HepG2 (cell line): Measurements from ENCODE around the gene PRELID1. TPM values are rescaled to one million over a fixed set of nuclear protein-coding genes. Genes with fewer than 3 reads are reported as not detected.
A peak's percentile ranks its signal among the peaks of the same experiment; 100 is the strongest.

Experiments
- ATAC-seq: fragments of 200-7000 bp; cut with Tn5 transposase; 3 replicates; pipeline ENCODE4 v1.9.1; 2020; ENCODE audit warnings: mild to moderate bottlenecking, moderate library complexity
- BruUV-seq: library from RNA; stranded (reverse); fragments of 400-500 nt; replicated peaks from 2 replicates; lab custom pipeline; 2021; lab: Mats Ljungman, UMichigan
- CTCF ChIA-PET: fragments of 300-600 bp; formaldehyde crosslinking; extraction: SDS; loops from one replicate; lab custom pipeline; 2021; ENCODE audit warnings: low total read pairs, inconsistent platforms, low intra/inter-chr PET ratio; lab: Yijun Ruan, JAX
- POLR2A ChIA-PET: fragments of 350-600 bp; sonication (Branson Sonifier 250); formaldehyde crosslinking; loops from one replicate; lab custom pipeline; 2020; ENCODE audit warnings: antibody characterized with exemption, inconsistent platforms; lab: Yijun Ruan, JAX
- DNase-seq: peaks from one replicate; pipeline ENCODE4 v3.0.0-alpha.2; 2015; ENCODE audit warnings: low spot score
- FAIRE-seq: peaks from 3 replicates; lab custom pipeline; 2011; peaks lifted over from hg19 to GRCh38; lab: Jason Lieb, UNC
- H2AFZ ChIP-seq: one replicate; pipeline ENCODE4 v1.6.1; 2011; ENCODE audit warnings: low read length, inconsistent platforms
- H3K27ac ChIP-seq: fragments of 300-600 bp; 3 replicates; pipeline ENCODE4 v1.8.0; 2011; ENCODE audit warnings: mixed run types, mild to moderate bottlenecking, mixed read lengths, low read length, inconsistent platforms; ENCODE audit not compliant: insufficient read depth; ENCODE audit errors: extremely low read length
- H3K27me3 ChIP-seq, 2 experiments: fragments of 200-600 bp in 1 of 2; 2 replicates in 1 of 2; 3 replicates in 1 of 2; pipeline versions ENCODE4 v1.6.0 to v1.8.0; 2011; ENCODE audit warnings: low read length in 2 of 2, mild to moderate bottlenecking in 2 of 2, moderate library complexity in 2 of 2, inconsistent platforms in 1 of 2; ENCODE audit not compliant: insufficient read depth in 2 of 2, control insufficient read depth in 1 of 2
- H3K36me3 ChIP-seq, 2 experiments: fragments of 200-600 bp in 1 of 2; replicated peaks in 1 of 2; 2 replicates in 1 of 2; 3 replicates in 1 of 2; pipeline versions ENCODE4 v1.5.1 to v1.8.0; 2011; ENCODE audit warnings: low read length in 2 of 2, inconsistent platforms in 1 of 2; ENCODE audit not compliant: insufficient read depth in 2 of 2, control insufficient read depth in 1 of 2
- H3K4me1 ChIP-seq: 2 replicates; pipeline ENCODE4 v1.5.1; 2012; ENCODE audit warnings: low read length, inconsistent platforms; ENCODE audit not compliant: insufficient read depth
- H3K4me2 ChIP-seq: 2 replicates; pipeline ENCODE4 v1.6.0; 2011; ENCODE audit warnings: low read depth, low read length, inconsistent platforms
- H3K4me3 ChIP-seq, 3 experiments: fragments of 200-600 bp in 1 of 3; sonication (generic), shearing (Covaris generic) in 1 of 3; replicated peaks in 1 of 3; 2 replicates each; pipeline ENCODE4 v1.5.1; 2011 to 2016; ENCODE audit warnings: low read length in 3 of 3, inconsistent platforms in 2 of 3, low read depth in 2 of 3, mild to moderate bottlenecking in 2 of 3, control low read depth in 1 of 3, mixed read lengths in 1 of 3; ENCODE audit not compliant: insufficient read depth in 1 of 3
- H3K79me2 ChIP-seq: one replicate; pipeline ENCODE4 v1.6.1; 2011; ENCODE audit warnings: low read length, inconsistent platforms; ENCODE audit not compliant: insufficient read depth
- H3K9ac ChIP-seq: 2 replicates; pipeline ENCODE4 v1.6.0; 2011; ENCODE audit warnings: mild to moderate bottlenecking, low read depth, low read length, inconsistent platforms; ENCODE audit not compliant: insufficient read depth
- H3K9me3 ChIP-seq: 2 replicates; pipeline ENCODE4 v1.5.1; 2012; ENCODE audit warnings: mild to moderate bottlenecking, low read length
- H4K20me1 ChIP-seq: 2 replicates; pipeline ENCODE4 v1.6.0; 2011; ENCODE audit warnings: inconsistent platforms, mild to moderate bottlenecking, low read length, moderate library complexity; ENCODE audit not compliant: insufficient read depth
- AGO2 ChIP-seq: fragments of 200-400 bp; formaldehyde crosslinking; optimal IDR thresholded peaks from 2 replicates; pipeline ENCODE3; 2017; ENCODE audit warnings: mild to moderate bottlenecking, low read depth, low read length, moderate library complexity
- GLI4 ChIP-seq: sonication (generic); formaldehyde crosslinking; IDR thresholded peaks from 2 replicates; pipeline ENCODE4 v1.5.1; 2020; ENCODE audit warnings: missing genetic modification reagents, mild to moderate bottlenecking, moderate library complexity, borderline replicate concordance
- HNRNPLL ChIP-seq: fragments of 200-400 bp; formaldehyde crosslinking; IDR thresholded peaks from 2 replicates; pipeline ENCODE4 v1.6.1; 2017; ENCODE audit warnings: mild to moderate bottlenecking, low read depth, low read length; ENCODE audit not compliant: poor library complexity, severe bottlenecking
- RBFOX2 ChIP-seq: fragments of 200-400 bp; formaldehyde crosslinking; IDR thresholded peaks from 2 replicates; pipeline ENCODE4 v1.6.1; 2017; ENCODE audit warnings: low read depth, mild to moderate bottlenecking, low read length
- WGBS: methylation state at CpG from one replicate; pipeline ENCODE4 v1.1.6; 2017; ENCODE audit warnings: low lambda C conversion rate; 5-methylcytosine and 5-hydroxymethylcytosine counted together
- in situ Hi-C: cut with HindIII; loops from 2 replicates; pipeline ENCODE4 v1.10.0; 2017; ENCODE audit warnings: low pct_unique_long_range_greater_than_20kb; ENCODE audit not compliant: extremely low pct_ligation_motif_present
- intact Hi-C: fragments of 100-400 bp; cut with micrococcal nuclease; formaldehyde crosslinking; loops from one replicate; pipeline ENCODE4 v1.10.0; 2022; ENCODE audit not compliant: unreplicated experiment
- polyA plus RNA-seq, 8 experiments: library from polyadenylated mRNA; depleted of rRNA in 3 of 8; stranded (reverse) in 7 of 8; unstranded in 1 of 8; fragments of >200 nt; fragmentation: Illumina TruSeq in 4 of 8; extraction: Trizol in 4 of 8; gene quantifications; 2 replicates each; pipeline versions ENCODE4 v1.2.1 to v1.2.3, GENCODE V29; 2011 to 2016; ENCODE audit warnings: low read depth in 4 of 8, missing spikeins in 1 of 8, mixed read lengths in 1 of 8; ENCODE audit not compliant: insufficient read depth in 1 of 8
- total RNA-seq, 5 experiments: library from RNA; depleted of rRNA; stranded (reverse); fragments of >200 nt; fragmentation: Illumina TruSeq; extraction: Trizol; gene quantifications; 2 replicates each; pipeline ENCODE4 v1.2.3, GENCODE V29; 2016; ENCODE audit warnings: low read depth in 1 of 5
- TF ChIP-seq, protein P1 (sequence below): sonication (generic); formaldehyde crosslinking; IDR thresholded peaks from 2 replicates; pipeline ENCODE4 v1.4.0; 2020; ENCODE audit warnings: missing genetic modification reagents

The PRELID1 gene
- total and polyA plus RNA-seq, 2 of the 13 experiments (the other 11 are each of a cell fraction or from before 2014, with no cell fraction given): 250 to 271 TPM

GRCh38 chr5:177332031-177332895 is 28.7 kb downstream of the PRELID1 start:
- no TSS peak for BruUV-seq
- no peak for FAIRE-seq
- Histone ChIP-seq H3K36me3 (peaks cover 36 to 77% of the 10 kb centered on the region in 2 experiments), H4K20me1 (0 out of 2 replicates have a peak, but pooled peaks cover 3% of the 10 kb centered on the region), H3K27ac (no peak overlapping the region), H2AFZ (no peak overlapping the region), H3K4me3 (no peak overlapping the region), H3K4me2 (no peak overlapping the region), H3K9ac (no peak overlapping the region), H3K4me1 (peaks cover 16% of the 10 kb centered on the region), H3K27me3 (no peaks in the 10 kb centered on the region), H3K79me2 (no peaks in the 10 kb centered on the region), H3K9me3 (no peaks in the 10 kb centered on the region)
- 98% methylated on average over 28 of the region's 35 CpGs for WGBS
- intact Hi-C loops: no loop called here
- in situ Hi-C loops: no loop called here
- TF ChIP-seq GLI4 (CRISPR knock-in tag): no peak
- TF ChIP-seq HNRNPLL: peak; percentile 6
- TF ChIP-seq RBFOX2: 0 out of 2 replicates have a peak, but pooled peaks have one; percentile 23
- no peak for DNase-seq
- ATAC-seq: no peak
- POLR2A ChIA-PET: no interaction called here
- CTCF ChIA-PET: no interaction called here

DNA sequence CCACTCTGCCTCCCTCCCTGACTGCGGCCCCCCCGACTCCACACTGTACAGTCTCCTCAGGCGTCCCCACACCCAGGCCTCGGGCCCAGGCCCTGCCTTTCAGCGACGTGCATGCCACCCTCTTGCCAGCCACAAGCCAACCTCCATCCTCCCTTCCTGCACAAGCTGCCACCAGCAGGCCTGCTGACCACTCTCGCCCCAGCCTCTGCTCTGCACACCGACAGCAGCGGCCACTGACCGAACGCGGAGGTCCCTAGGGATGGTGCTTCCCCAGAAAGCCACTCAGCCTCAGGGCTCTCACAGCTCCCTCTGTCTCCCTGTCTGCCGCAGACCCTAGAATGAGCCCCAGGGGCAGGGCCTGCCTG is 29.3 kb downstream of the PRELID1 start:
- BruUV-seq: no TSS peak
- Histone ChIP-seq H3K9me3 (no peaks in the 10 kb centered on the region), H3K4me2 (no peak overlapping the region), H3K36me3 (peaks cover 38 to 83% of the 10 kb centered on the region in 2 experiments), H3K9ac (no peak overlapping the region), H3K4me1 (peaks cover 10% of the 10 kb centered on the region), H2AFZ (no peak overlapping the region), H3K79me2 (no peaks in the 10 kb centered on the region), H3K27me3 (no peaks in the 10 kb centered on the region), H3K27ac (no peak overlapping the region), H3K4me3 (no peak overlapping the region), H4K20me1 (0 out of 2 replicates have a peak, but pooled peaks cover 3% of the 10 kb centered on the region)
- CTCF ChIA-PET: no interaction called here
- in situ Hi-C loops (no loop called here), intact Hi-C loops (no loop called here)
- TF ChIP-seq, protein P1, sequence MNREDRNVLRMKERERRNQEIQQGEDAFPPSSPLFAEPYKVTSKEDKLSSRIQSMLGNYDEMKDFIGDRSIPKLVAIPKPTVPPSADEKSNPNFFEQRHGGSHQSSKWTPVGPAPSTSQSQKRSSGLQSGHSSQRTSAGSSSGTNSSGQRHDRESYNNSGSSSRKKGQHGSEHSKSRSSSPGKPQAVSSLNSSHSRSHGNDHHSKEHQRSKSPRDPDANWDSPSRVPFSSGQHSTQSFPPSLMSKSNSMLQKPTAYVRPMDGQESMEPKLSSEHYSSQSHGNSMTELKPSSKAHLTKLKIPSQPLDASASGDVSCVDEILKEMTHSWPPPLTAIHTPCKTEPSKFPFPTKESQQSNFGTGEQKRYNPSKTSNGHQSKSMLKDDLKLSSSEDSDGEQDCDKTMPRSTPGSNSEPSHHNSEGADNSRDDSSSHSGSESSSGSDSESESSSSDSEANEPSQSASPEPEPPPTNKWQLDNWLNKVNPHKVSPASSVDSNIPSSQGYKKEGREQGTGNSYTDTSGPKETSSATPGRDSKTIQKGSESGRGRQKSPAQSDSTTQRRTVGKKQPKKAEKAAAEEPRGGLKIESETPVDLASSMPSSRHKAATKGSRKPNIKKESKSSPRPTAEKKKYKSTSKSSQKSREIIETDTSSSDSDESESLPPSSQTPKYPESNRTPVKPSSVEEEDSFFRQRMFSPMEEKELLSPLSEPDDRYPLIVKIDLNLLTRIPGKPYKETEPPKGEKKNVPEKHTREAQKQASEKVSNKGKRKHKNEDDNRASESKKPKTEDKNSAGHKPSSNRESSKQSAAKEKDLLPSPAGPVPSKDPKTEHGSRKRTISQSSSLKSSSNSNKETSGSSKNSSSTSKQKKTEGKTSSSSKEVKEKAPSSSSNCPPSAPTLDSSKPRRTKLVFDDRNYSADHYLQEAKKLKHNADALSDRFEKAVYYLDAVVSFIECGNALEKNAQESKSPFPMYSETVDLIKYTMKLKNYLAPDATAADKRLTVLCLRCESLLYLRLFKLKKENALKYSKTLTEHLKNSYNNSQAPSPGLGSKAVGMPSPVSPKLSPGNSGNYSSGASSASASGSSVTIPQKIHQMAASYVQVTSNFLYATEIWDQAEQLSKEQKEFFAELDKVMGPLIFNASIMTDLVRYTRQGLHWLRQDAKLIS (CRISPR knock-in tag): no peak
- peak; percentile 74 for TF ChIP-seq AGO2
- ATAC-seq (no peak), FAIRE-seq (no peak), DNase-seq (no peak)
- 96% methylated on average over 13 of the region's 13 CpGs for WGBS
- POLR2A ChIA-PET: no interaction called here
